Measurements from ENCODE around the gene ARAP2. TPM values are rescaled to one million over a fixed set of nuclear protein-coding genes. Genes with fewer than 3 reads are reported as not detected.

ARAP2 gene
- not detected in 2 replicates for total RNA-seq
- not detected for polyA plus RNA-seq (2012)

- DNase-seq (ENCODE audit: low read depth), result no peak
Measured at GRCh38 chr4:36244257-36245082, at the start of gene ARAP2. ARAP2 (minus strand) TSS chr4:36244514; CDS start chr4:36229486, 15,028 bp downstream.

DNA sequence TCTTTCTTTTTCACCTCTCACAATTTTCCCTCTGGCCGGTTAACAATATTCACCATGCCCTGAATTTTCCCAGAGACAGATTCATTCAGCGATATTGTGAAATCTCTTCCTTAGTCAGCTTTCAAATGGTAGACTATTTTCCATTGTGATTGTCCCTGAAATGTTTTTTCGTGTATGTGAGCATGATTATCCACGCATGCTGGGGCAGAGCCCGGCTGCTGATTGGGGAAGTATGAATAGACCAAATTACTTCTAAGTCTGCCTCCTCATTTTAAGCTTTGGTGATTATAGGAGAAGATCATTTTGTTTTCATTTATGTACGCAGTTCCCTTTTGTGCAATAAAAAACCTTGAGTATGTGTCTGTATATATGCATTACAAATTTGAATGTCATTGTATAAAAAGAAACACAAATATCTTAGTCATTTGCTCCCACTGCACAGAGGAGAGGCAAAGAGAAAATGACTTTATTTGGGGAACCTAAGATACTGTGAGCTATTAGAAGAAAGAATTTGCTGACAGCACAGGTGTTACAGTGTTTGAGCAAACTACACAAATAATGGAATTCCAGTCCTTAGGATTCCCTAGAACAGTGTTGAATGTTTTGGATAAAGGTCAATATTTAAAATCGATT, 48.4 kb upstream of the ARAP2 start:
- DNase-seq (ENCODE audit: low read depth), result no peak

GRCh38 chr4:36290641-36291040, 46.3 kb upstream of the ARAP2 start:
- no peak for DNase-seq (ENCODE audit: low read depth)

DNA sequence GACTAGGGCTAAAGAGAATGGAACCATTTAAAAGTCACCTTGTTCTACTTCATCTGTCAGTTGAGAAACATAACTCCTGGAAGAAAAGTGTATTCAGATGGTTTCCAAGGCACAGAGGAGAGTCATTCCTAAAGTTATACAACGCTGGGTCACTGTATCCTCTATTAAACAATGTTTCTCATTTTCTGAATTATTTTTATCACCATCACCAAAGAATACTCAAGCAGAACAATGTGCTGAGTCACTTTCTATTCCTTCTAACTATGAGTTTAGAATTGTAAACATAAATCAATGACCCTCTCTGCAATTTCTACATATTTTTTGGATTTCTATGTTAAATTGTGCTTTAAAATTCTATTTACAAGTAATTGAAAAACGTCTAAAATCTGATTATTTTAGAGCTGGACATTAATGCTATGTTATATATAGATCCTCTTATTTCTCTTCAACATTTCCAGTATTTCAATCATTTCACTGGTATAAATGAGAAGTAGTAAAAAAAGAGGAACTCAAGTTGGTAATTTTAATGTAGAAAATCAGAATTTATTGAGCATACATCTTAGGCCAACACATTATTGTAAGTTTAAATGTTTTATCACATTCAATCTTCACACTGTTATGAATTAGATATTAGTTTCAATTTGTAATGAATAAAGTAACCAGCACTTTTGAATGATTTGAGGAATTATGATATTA, 44.6 kb upstream of the ARAP2 start:
- DNase-seq (ENCODE audit: low read depth), result no peak

GRCh38 chr4:36286481-36286871, 42.2 kb upstream of the ARAP2 start:
- no peak for DNase-seq (ENCODE audit: low read depth)

- DNase-seq (ENCODE audit: low read depth), result no peak
Measured at GRCh38 chr4:36285784-36286480, 41.6 kb upstream of the ARAP2 start.

GRCh38 chr4:36283912-36284465, 39.7 kb upstream of the ARAP2 start:
- no peak for DNase-seq (ENCODE audit: low read depth)

DNA sequence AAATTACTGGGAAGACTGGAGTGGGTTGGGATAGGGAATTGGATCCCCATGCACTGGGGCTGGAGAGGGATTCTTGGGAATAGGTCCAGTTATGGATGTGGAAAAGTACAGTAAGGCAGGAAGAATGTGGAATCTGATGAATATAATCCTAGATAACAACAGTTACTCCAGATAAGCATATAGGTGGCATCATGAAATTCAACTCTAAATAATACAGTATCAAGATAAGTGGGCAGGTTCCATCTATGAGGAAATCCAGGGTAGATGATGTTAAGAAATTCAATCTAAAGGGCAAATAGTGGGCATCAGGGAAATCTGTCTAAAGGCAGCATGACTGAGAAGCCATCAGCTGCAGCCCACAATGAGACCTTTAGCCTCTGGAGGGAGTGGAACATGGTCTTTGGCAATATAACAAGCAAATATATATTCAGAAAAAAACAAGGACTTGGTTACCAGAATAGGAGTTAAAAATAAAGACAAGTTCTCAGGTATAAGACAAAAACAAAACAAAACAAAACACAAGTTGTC, 38.3 kb upstream of the ARAP2 start:
- DNase-seq (ENCODE audit: low read depth), result no peak

- DNase-seq (ENCODE audit: low read depth), result no peak
Measured at GRCh38 chr4:36281384-36282106, 37.2 kb upstream of the ARAP2 start, which contains the start of gene DTHD1. DTHD1 (plus strand) TSS chr4:36281616; CDS start chr4:36281759, 143 bp downstream.

DNA sequence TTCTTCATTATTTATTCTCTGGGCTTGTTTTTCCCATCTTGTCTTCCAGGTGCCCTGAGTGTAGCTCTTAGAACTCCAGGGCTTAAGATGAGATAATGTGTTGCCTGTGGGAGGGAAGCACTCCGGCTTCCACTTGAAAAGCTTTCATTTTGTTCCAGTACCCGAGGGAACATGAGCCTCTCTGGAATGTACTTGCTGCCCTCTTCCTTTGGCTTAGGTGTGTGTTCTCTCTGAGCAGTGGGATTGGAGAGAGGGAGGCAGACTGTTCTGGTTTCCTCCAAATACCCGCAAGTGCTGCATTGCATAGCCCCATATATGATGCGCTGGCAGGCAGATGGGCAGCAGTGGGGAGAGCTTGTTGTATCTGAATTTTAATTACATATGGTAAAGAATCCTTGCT, 36.2 kb upstream of the ARAP2 start:
- DNase-seq (ENCODE audit: low read depth), result no peak

GRCh38 chr4:36278789-36279188, 34.5 kb upstream of the ARAP2 start:
- no peak for DNase-seq (ENCODE audit: low read depth)

DNA sequence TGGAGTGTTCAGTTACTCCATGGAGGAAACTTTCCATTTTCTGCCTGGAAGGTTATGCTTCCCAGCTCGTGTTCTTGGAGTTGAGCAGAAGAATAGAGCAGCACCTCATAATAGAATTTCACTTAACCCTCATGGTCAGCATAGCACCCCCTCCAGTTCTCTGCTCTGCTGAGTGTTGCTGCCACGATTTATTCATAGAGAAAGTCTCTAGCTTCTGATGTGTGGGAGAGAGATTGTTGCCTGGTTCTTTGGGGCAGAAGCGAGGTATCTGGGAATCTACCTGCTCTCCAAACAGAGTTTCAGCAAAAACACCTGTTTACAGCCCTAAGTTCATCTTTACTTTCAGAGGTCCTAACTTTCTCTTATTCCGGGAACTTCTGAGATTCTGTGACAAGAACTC, 33.2 kb upstream of the ARAP2 start:
- no peak for DNase-seq (ENCODE audit: low read depth)

DNA sequence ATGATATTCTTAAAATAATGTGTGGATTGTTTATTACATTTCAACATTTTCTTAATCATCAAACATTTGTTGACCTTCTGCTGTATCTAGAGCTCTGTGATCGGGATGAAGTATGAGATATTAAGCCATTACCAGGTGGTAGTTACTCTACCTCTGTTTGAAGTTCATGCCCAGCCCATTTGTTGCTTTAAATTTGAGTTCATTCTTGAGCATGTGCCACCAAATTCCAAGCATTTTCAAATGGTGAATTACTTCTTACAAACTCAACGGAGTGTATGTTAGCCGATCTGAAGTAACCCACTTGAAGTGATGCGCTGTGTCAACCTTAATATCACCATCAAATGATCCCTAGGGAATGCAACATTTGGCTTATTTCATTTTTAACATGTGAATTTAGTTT, 29.8 kb upstream of the ARAP2 start:
- no peak for DNase-seq (ENCODE audit: low read depth)

DNA sequence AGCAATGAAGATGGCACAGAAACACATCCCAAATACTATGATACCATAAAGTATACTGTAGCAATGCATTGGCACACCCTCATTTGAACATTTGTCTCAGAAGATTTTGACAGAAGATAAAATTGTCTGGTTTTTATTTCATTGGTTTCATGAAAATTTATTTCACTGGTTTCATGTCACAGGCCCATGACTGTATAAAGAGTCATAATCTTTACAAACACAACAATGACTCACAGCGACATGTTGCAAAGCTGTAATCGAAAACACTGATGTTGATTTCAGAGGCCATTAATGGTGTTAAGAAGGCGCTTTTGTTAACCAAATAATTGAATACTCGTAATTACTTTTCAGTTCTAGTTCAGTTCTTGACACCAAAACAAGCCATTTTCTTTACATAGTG, 29.0 kb upstream of the ARAP2 start:
- no peak for DNase-seq (ENCODE audit: low read depth)

DNA sequence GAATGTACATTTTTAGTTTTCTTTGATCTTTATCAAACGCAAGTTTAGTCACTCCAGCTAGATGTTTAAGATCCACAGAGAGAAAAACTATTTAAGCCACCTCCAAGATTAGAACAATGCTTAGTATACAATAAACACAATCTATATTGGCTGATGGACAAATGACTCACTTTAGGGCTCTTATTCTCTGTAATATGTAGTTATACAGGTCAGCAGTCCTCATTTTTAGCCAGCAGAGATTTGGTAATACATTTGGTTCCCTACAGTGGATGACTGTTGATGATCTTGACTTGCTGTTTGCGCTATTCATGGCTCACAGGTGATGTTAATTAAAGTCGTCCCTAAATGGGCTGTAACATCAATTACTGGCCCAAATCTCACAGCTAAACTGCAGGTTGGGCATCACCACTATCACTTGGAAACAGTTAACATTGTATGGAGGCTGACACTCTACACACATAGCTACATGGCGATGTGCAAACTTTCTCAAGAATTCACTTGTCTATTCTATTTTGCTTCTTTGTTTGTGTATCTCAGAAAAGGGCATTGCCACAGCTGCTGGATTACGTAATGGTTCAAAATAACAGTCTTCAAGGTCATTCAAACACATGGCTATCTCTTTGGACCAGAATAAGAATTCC, 25.3 kb upstream of the ARAP2 start:
- DNase-seq (ENCODE audit: low read depth), result no peak

DNA sequence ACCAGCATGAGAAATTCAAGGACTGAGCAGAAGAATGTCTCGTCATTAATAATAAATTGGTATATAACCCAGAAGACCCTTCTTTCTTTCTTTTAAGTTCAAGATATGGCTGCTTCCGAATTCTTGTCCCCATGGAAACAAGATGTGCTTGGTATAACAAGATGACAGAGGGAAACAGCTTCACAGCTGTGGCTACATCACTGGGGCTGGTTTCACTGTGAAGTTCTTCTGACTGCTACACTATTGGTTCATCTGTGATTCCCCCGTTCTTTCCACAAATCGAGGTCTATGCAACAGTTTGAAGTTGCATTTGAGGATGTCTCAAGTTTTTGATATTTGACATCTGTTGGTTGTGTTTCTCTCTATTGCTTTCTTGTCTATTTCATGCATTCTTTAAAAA, 24.8 kb upstream of the ARAP2 start:
- no peak for DNase-seq (ENCODE audit: low read depth)

- no peak for DNase-seq (ENCODE audit: low read depth)
Measured at GRCh38 chr4:36267486-36268268, 23.4 kb upstream of the ARAP2 start.

GRCh38 chr4:36264207-36264826, 20.0 kb upstream of the ARAP2 start:
- DNase-seq (ENCODE audit: low read depth), result no peak

Measured in myocyte (in vitro differentiated cells).